HTERT RPE-1 (cell line): ENCODE measurements around the gene CRMP1.

Experiments
- in situ Hi-C: fragments of 300-500 bp; cut with MboI; formaldehyde crosslinking; loops from 4 replicates; pipeline ENCODE4 v1.14.3; 2020; ENCODE audit warnings: low sequenced_read_pairs

The CRMP1 gene

GRCh38 chr4:5890063-5890727 lies 2.7 kb downstream of the CRMP1 start:
- in situ Hi-C loops = no loop called here

- in situ Hi-C loops = no loop called here
These were observed 3.7 kb downstream of the CRMP1 start for GRCh38 chr4:5889002-5889696.

- in situ Hi-C loops = no loop called here
These were observed 4.5 kb downstream of the CRMP1 start for GRCh38 chr4:5888222-5889001.

GRCh38 chr4:5887361-5888221 lies 5.3 kb downstream of the CRMP1 start:
- in situ Hi-C loops = no loop called here

GRCh38 chr4:5887011-5887360 lies 5.9 kb downstream of the CRMP1 start:
- in situ Hi-C loops = no loop called here

- in situ Hi-C loops = no loop called here
These were observed 7.2 kb downstream of the CRMP1 start for GRCh38 chr4:5885733-5886132.

GRCh38 chr4:5884796-5885195 lies 8.1 kb downstream of the CRMP1 start:
- in situ Hi-C loops = no loop called here

GRCh38 chr4:5883916-5884315 lies 9.0 kb downstream of the CRMP1 start:
- in situ Hi-C loops = no loop called here

GRCh38 chr4:5882947-5883346 lies 9.9 kb downstream of the CRMP1 start:
- in situ Hi-C loops = no loop called here

- in situ Hi-C loops = no loop called here
These were observed 11.5 kb downstream of the CRMP1 start for GRCh38 chr4:5881340-5881739.

- in situ Hi-C loops = no loop called here
These were observed 14.5 kb downstream of the CRMP1 start for GRCh38 chr4:5878359-5878758.

- in situ Hi-C loops = no loop called here
These were observed 15.5 kb downstream of the CRMP1 start for GRCh38 chr4:5877392-5877791.

GRCh38 chr4:5874811-5875449 lies 18.0 kb downstream of the CRMP1 start:
- in situ Hi-C loops = no loop called here

- in situ Hi-C loops = no loop called here
These were observed 22.2 kb downstream of the CRMP1 start for GRCh38 chr4:5870701-5871100.

- in situ Hi-C loops = no loop called here
These were observed 22.8 kb downstream of the CRMP1 start for GRCh38 chr4:5869966-5870619.

- in situ Hi-C loops = no loop called here
These were observed 25.0 kb downstream of the CRMP1 start for GRCh38 chr4:5867866-5868265.

GRCh38 chr4:5866841-5867813 lies 25.8 kb downstream of the CRMP1 start:
- in situ Hi-C loops = no loop called here

GRCh38 chr4:5865896-5866599 lies 26.8 kb downstream of the CRMP1 start:
- in situ Hi-C loops = no loop called here
